Naive thymus-derived CD8-positive, alpha-beta T cell (primary cell): ENCODE data around the gene FAF1. TPM values are rescaled to one million over a fixed set of nuclear protein-coding genes. Genes with fewer than 3 reads are reported as not detected.
"Not testable (repeated sequence)": the region's sequence is repeated elsewhere in the genome, so short reads cannot be mapped to it uniquely, and the experiment has no call there.

Source experiments
- ATAC-seq, 2 donors: fragments of 150-1000 bp; cut with Tn5 transposase in 1 of 2; sonication (Bioruptor Pico), chemical (Tn5 transposase) in 1 of 2; 1 replicate in 1 of 2; 2 replicates in 1 of 2; pipeline ENCODE4 v1.10.0; 2021; ENCODE audit warnings: mild to moderate bottlenecking in 2 of 2, moderate library complexity in 2 of 2
- POLR2A ChIA-PET: fragments of 350-600 bp; sonication (Branson Sonifier 250); formaldehyde crosslinking; loops from one replicate; lab custom pipeline; 2021; ENCODE audit warnings: antibody characterized with exemption; lab: Charles Lee
- DNase-seq, 10 donors: peaks; one replicate each; pipeline versions ENCODE4 v3.0.0 to v3.0.0-alpha.2; 2020 to 2022
- H3K27ac Mint-ChIP-seq, 10 donors: one replicate each; pipeline ENCODE4 v1.8.0; 2020 to 2022; ENCODE audit warnings: mild to moderate bottlenecking in 10 of 10, mixed read lengths in 10 of 10, moderate library complexity in 4 of 10, inconsistent platforms in 1 of 10
- H3K27me3 Mint-ChIP-seq, 5 donors: one replicate each; pipeline ENCODE4 v1.8.0; 2021 to 2022; ENCODE audit warnings: mixed read lengths in 5 of 5
- H3K36me3 Mint-ChIP-seq, 3 donors: one replicate each; pipeline ENCODE4 v1.8.0; 2020 to 2022; ENCODE audit warnings: mixed read lengths in 3 of 3, mild to moderate bottlenecking in 2 of 3, inconsistent platforms in 1 of 3
- H3K4me1 Mint-ChIP-seq, 4 donors: one replicate each; pipeline ENCODE4 v1.8.0; 2021 to 2022; ENCODE audit warnings: mixed read lengths in 4 of 4
- H3K4me3 Mint-ChIP-seq, 10 donors: one replicate each; pipeline ENCODE4 v1.8.0; 2020 to 2022; ENCODE audit warnings: mild to moderate bottlenecking in 10 of 10, mixed read lengths in 10 of 10, moderate library complexity in 6 of 10, inconsistent platforms in 1 of 10
- H3K9me3 Mint-ChIP-seq, 9 donors: one replicate each; pipeline ENCODE4 v1.8.0; 2020 to 2022; ENCODE audit warnings: mixed read lengths in 9 of 9, mild to moderate bottlenecking in 3 of 9, inconsistent platforms in 1 of 9, moderate library complexity in 1 of 9
- polyA plus RNA-seq, 3 donors: library from polyadenylated mRNA; unstranded; fragments of 300-500 nt; fragmentation: Illumina TruSeq; gene quantifications; one replicate each; pipeline ENCODE4 v1.2.3, GENCODE V29; 2021
- total RNA-seq, 8 experiments: library from RNA in 2 of 8; stranded (reverse) in 2 of 8; gene quantifications; one replicate each; pipeline ENCODE4 v1.2.3 and lab custom pipeline; 2021 to 2026

Gene FAF1
- 10 to 100 TPM; 46.2 to 48.2 TPM for total RNA-seq
- 10 to 100 TPM; 46.8 to 64.5 (median 59.5) TPM for polyA plus RNA-seq
- 48.4 to 76.2 (median 64.6) reads per million in 6 experiments for total RNA-seq (lab: John Stamatoyannopoulos, UW)

GRCh38 chr1:50959913-50960844 lies at the start of gene FAF1:
FAF1 (minus strand) TSS chr1:50960267; CDS start chr1:50959811, 456 bp downstream.
- peaks cover 0 to 2% (median 0%) of the 10 kb centered on the region in 3 donors for H3K36me3 Mint-ChIP-seq
- peak; percentile 88 to 90 for ATAC-seq
- peak within 1 kb of the TSS; percentile 93 to 98 (median 96) for H3K27ac Mint-ChIP-seq
- peaks cover 10 to 31% (median 25%) of the 10 kb centered on the region in 4 donors for H3K4me1 Mint-ChIP-seq
- DNase-seq: peak; percentile 94 to 99 (median 98)
- H3K9me3 Mint-ChIP-seq: no peaks in the 10 kb centered on the region
- H3K4me3 Mint-ChIP-seq: peak within 1 kb of the TSS; percentile 72 to 96 (median 92)
- POLR2A ChIA-PET: interaction anchor here (0.6 to 3.1 kb wide), 6 partner anchors 9 to 276 kb away, joined by 3 to 49 read pairs (median 4); partner anchors contain the start of genes CDKN2C and RNF11
- H3K27me3 Mint-ChIP-seq: peaks cover 0 to 2% (median 0%) of the 10 kb centered on the region in 5 donors

- H3K4me1 Mint-ChIP-seq: no peaks in the 10 kb centered on the region
- H3K36me3 Mint-ChIP-seq: peaks cover 0 to 13% (median 8%) of the 10 kb centered on the region in 3 donors
- no peak overlapping the region for H3K27ac Mint-ChIP-seq
- POLR2A ChIA-PET: no interaction called here
- H3K4me3 Mint-ChIP-seq: no peak overlapping the region
- H3K27me3 Mint-ChIP-seq: peaks cover 0 to 10% (median 3%) of the 10 kb centered on the region in 5 donors
- DNase-seq (no peak), ATAC-seq (no peak)
- peaks cover 0 to 23% (median 8%) of the 10 kb centered on the region in 9 donors for H3K9me3 Mint-ChIP-seq
Measured at GRCh38 chr1:51009381-51009780, 49.3 kb upstream of the FAF1 start.

GRCh38 chr1:51005549-51005948 lies 45.5 kb upstream of the FAF1 start:
- H3K27ac Mint-ChIP-seq, H3K4me3 Mint-ChIP-seq, POLR2A ChIA-PET, DNase-seq, ATAC-seq, H3K27me3 Mint-ChIP-seq, H3K36me3 Mint-ChIP-seq, H3K4me1 Mint-ChIP-seq: not testable (repeated sequence)
- peaks cover 0 to 15% (median 4%) of the 10 kb centered on the region in 9 donors for H3K9me3 Mint-ChIP-seq

- H3K27me3 Mint-ChIP-seq: peaks cover 0 to 5% (median 0%) of the 10 kb centered on the region in 5 donors
- peaks cover 0 to 9% (median 0%) of the 10 kb centered on the region in 4 donors for H3K4me1 Mint-ChIP-seq
- DNase-seq: no peak
- no peak for ATAC-seq
- no peak overlapping the region for H3K27ac Mint-ChIP-seq
- H3K36me3 Mint-ChIP-seq: peaks cover 0 to 2% (median 0%) of the 10 kb centered on the region in 3 donors
- POLR2A ChIA-PET: no interaction called here
- H3K9me3 Mint-ChIP-seq: peaks cover 0 to 5% (median 0%) of the 10 kb centered on the region in 9 donors
- H3K4me3 Mint-ChIP-seq: no peak overlapping the region
Measured at GRCh38 chr1:51002516-51002915, 42.4 kb upstream of the FAF1 start.

GRCh38 chr1:51000651-51001050 lies 40.6 kb upstream of the FAF1 start:
- Mint-ChIP-seq H3K9me3 (peaks cover 0 to 4% (median 0%) of the 10 kb centered on the region in 9 donors), H3K4me3 (no peak overlapping the region), H3K4me1 (peaks cover 0 to 9% (median 0%) of the 10 kb centered on the region in 4 donors), H3K27ac (no peak overlapping the region), H3K27me3 (peaks cover 0 to 11% (median 0%) of the 10 kb centered on the region in 5 donors), H3K36me3 (no peaks in the 10 kb centered on the region)
- no peak for DNase-seq
- POLR2A ChIA-PET: no interaction called here
- no peak for ATAC-seq

GRCh38 chr1:51000160-51000559 lies 40.1 kb upstream of the FAF1 start:
- H3K36me3 Mint-ChIP-seq: no peaks in the 10 kb centered on the region
- peaks cover 0 to 9% (median 0%) of the 10 kb centered on the region in 4 donors for H3K4me1 Mint-ChIP-seq
- POLR2A ChIA-PET: no interaction called here
- DNase-seq (no peak), ATAC-seq (no peak)
- H3K9me3 Mint-ChIP-seq: peaks cover 0 to 4% (median 0%) of the 10 kb centered on the region in 9 donors
- H3K27ac Mint-ChIP-seq: no peak overlapping the region
- peaks cover 0 to 11% (median 0%) of the 10 kb centered on the region in 5 donors for H3K27me3 Mint-ChIP-seq
- no peak overlapping the region for H3K4me3 Mint-ChIP-seq

GRCh38 chr1:50999375-50999774 lies 39.3 kb upstream of the FAF1 start:
- H3K4me3 Mint-ChIP-seq, H3K36me3 Mint-ChIP-seq, ATAC-seq, H3K27me3 Mint-ChIP-seq, H3K27ac Mint-ChIP-seq, DNase-seq, POLR2A ChIA-PET, H3K4me1 Mint-ChIP-seq, H3K9me3 Mint-ChIP-seq: not testable (repeated sequence)

GRCh38 chr1:50996083-50996482 lies 36.0 kb upstream of the FAF1 start:
- peaks cover 0 to 4% (median 0%) of the 10 kb centered on the region in 9 donors for H3K9me3 Mint-ChIP-seq
- no peaks in the 10 kb centered on the region for H3K36me3 Mint-ChIP-seq
- no peak overlapping the region for H3K4me3 Mint-ChIP-seq
- POLR2A ChIA-PET: no interaction called here
- peaks cover 0 to 5% (median 3%) of the 10 kb centered on the region in 5 donors for H3K27me3 Mint-ChIP-seq
- H3K4me1 Mint-ChIP-seq: peaks cover 0 to 9% (median 0%) of the 10 kb centered on the region in 4 donors
- peak overlapping the region in 1 of 10 donors; percentile 49 for H3K27ac Mint-ChIP-seq
- no peak for DNase-seq
- no peak for ATAC-seq

- DNase-seq (no peak), ATAC-seq (no peak)
- Mint-ChIP-seq H3K36me3 (no peaks in the 10 kb centered on the region), H3K4me1 (peaks cover 0 to 7% (median 0%) of the 10 kb centered on the region in 4 donors), H3K27me3 (peaks cover 0 to 5% (median 3%) of the 10 kb centered on the region in 5 donors), H3K27ac (no peak overlapping the region), H3K4me3 (no peak overlapping the region), H3K9me3 (peaks cover 0 to 4% (median 0%) of the 10 kb centered on the region in 9 donors)
- POLR2A ChIA-PET: no interaction called here
Measured at GRCh38 chr1:50995651-50996050, 35.6 kb upstream of the FAF1 start.

- Mint-ChIP-seq H3K4me3 (no peak overlapping the region), H3K36me3 (no peaks in the 10 kb centered on the region), H3K9me3 (peaks cover 0 to 4% (median 0%) of the 10 kb centered on the region in 9 donors), H3K27me3 (peaks cover 0 to 5% (median 3%) of the 10 kb centered on the region in 5 donors), H3K4me1 (peaks cover 0 to under 1% (median 0%) of the 10 kb centered on the region in 4 donors), H3K27ac (no peak overlapping the region)
- ATAC-seq (no peak), DNase-seq (no peak)
- POLR2A ChIA-PET: interaction anchor here (0.6 kb wide), 1 partner anchor 59 kb away, joined by 3 read pairs; no protein-coding TSS in a partner anchor
Measured at GRCh38 chr1:50994997-50995396, 34.9 kb upstream of the FAF1 start.

GRCh38 chr1:50993645-50994044 lies 33.6 kb upstream of the FAF1 start:
- Mint-ChIP-seq H3K27me3 (peaks cover 0 to 5% (median 3%) of the 10 kb centered on the region in 5 donors), H3K27ac (no peak overlapping the region)

GRCh38 chr1:50992532-50993318 lies 32.7 kb upstream of the FAF1 start:
- ATAC-seq (no peak), DNase-seq (no peak)
- Mint-ChIP-seq H3K27ac (no peak overlapping the region), H3K4me1 (no peaks in the 10 kb centered on the region), H3K36me3 (no peaks in the 10 kb centered on the region), H3K4me3 (no peak overlapping the region), H3K9me3 (no peaks in the 10 kb centered on the region), H3K27me3 (peaks cover 0 to 6% (median 3%) of the 10 kb centered on the region in 5 donors)
- POLR2A ChIA-PET: no interaction called here

More at GRCh38 chr1:50993645-50994044, 33.6 kb upstream of the FAF1 start:
- no peak overlapping the region for H3K4me3 Mint-ChIP-seq
- H3K36me3 Mint-ChIP-seq: no peaks in the 10 kb centered on the region
- DNase-seq (no peak), ATAC-seq (no peak)
- no peaks in the 10 kb centered on the region for H3K4me1 Mint-ChIP-seq
- H3K9me3 Mint-ChIP-seq: no peaks in the 10 kb centered on the region
- POLR2A ChIA-PET: no interaction called here
